NOMO-1 (cell line): ENCODE data around the gene CTDSP1.

Experiments used
- DNase-seq, 2 experiments: peaks; one replicate each; lab custom pipeline; 2025; ENCODE audit not compliant: unreplicated experiment in 2 of 2; lab: John Stamatoyannopoulos, UW

Gene CTDSP1

DNA sequence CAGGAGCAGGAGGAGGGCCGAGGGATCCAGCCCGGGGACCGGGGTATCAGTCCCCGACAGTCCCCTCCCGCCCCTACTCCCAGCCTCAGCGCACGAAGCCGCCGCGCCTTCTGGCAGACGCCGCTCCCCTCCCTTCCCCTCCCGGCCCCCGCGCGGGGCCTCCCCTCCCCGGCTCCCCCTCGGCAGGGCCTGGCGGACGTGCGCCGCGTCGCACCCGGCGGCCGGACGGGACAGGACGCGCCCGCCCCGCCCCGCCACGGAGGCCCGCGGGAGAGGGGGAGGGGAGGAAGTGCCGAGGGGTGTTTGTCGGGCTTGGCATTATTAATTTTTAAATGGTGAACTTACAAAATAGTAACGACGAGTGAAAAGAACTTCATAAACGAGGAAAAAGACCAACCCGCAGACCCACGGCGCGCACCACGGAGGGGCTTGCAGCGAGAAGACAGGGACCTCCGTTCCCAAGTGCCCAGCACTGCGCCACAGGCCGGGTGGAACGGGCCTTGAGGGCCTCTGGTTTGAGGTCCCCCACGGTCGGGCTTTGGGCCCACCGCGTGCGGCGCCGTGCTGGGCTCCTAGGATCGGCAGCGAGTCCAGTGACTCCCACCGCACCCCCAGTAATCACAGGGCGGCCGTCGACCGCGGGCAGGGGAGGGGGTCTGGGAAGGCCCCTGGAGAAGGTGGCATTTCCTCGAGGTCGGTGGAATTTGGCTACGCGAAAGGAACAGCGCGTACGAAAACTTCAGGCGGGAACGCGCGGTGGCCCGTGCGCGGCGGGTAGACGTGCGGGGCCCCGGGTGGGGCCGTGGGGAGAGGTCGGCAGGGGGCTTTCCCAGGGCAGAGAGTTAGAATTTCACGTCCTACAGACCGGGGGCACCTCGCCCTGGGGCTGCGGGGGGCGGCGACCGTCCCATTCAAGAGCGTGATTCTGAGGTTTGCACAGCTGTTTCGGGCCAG is 954 bp upstream of the CTDSP1 start:
- DNase-seq: peak; percentile 58 to 67

DNA sequence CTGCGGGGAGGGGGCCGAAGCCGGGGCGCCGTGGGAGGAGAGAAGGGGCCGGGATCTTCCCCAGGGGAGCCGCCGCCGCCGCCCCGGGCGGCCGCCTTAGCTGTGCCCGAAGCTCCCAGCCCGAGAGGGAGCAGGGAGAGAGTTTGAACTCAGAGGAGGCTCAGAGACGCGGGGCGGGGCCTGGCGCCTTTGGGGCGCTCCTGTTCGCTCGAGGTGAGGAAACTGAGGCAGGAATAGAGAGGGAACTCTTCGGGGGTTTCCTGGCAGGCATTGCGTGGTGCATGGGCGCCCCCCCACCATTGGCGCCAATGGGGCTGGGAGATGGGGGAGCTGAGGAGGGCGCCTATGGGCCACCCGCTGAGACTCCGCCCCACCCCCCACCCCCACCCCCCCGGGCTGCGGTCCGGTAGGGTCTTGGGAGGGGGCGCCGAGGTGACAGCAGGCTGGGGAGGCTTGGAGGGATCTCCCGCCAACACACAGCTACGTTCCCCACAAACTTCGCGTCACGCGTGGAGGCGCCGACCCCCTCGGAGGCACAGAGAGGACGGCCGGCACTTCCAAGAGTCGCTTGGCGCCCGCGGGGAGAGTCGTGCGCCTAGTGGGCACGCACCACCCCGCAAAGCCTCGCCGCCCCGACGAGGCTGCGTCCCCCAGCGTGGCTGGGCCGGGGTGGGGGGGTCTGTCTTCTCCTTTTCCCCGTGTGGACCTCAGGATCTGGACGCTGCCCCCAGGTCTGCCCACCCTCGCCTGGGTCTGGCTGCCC is 680 bp downstream of the CTDSP1 start:
- DNase-seq: no peak

GRCh38 chr2:218400930-218401881 is 1.5 kb downstream of the CTDSP1 start:
- no peak for DNase-seq

DNA sequence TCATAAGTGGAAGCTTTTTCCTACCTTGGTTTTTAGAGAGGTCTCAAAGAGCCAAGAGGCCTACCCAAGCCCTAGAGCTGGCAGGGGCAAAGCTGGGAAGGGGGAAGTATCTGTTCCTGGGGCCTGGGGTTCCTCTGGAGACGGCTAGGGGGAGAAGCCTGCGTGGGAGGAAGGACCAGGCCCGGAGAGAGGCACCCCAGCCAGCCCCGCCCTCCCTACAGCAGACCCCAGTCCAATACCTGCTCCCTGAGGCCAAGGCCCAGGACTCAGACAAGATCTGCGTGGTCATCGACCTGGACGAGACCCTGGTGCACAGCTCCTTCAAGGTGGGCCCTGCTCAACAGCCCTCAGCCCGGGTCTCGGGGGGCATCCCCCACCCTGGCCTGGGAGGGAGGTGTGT is 2.2 kb downstream of the CTDSP1 start:
- no peak for DNase-seq

DNA sequence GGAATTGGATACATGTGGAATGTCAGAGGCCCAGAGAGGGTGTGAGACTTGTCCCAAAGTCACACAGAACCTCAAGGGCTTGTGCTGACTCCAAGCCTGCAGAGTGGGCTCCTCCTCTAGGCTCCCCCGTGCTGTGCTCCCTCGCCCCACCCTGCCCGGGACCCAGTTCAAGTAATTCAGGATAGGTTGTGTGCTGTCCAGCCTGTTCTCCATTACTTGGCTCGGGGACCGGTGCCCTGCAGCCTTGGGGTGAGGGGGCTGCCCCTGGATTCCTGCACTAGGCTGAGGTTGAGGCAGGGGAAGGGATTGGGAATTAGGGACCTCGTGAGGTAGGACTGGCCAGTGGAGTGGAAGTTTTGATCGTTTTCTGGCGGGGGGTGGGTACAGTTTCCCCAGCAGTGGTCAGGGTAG is 2.8 kb downstream of the CTDSP1 start:
- no peak for DNase-seq

- DNase-seq: no peak
Measured at GRCh38 chr2:218402911-218403411, 3.3 kb downstream of the CTDSP1 start.

DNA sequence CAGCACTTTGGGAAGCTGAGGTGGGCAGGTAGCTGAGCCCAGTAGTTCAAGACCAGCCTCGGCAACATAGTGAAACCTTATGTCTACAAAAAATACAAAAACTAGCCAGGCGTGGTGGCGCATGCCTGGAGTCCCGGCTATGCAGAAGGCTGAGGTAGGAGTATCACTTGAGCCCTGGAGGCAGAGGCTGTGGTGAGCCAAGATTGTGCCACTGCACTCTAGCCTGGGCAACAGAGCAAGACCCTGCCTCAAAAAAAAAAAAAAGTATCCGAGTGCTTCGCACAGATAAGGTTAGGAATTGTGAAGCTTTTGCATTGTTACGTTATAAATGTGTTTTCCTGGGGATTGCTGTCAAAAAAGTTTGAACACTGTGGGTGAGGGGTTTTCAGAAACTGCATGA is 4.1 kb downstream of the CTDSP1 start:
- DNase-seq: no peak

DNA sequence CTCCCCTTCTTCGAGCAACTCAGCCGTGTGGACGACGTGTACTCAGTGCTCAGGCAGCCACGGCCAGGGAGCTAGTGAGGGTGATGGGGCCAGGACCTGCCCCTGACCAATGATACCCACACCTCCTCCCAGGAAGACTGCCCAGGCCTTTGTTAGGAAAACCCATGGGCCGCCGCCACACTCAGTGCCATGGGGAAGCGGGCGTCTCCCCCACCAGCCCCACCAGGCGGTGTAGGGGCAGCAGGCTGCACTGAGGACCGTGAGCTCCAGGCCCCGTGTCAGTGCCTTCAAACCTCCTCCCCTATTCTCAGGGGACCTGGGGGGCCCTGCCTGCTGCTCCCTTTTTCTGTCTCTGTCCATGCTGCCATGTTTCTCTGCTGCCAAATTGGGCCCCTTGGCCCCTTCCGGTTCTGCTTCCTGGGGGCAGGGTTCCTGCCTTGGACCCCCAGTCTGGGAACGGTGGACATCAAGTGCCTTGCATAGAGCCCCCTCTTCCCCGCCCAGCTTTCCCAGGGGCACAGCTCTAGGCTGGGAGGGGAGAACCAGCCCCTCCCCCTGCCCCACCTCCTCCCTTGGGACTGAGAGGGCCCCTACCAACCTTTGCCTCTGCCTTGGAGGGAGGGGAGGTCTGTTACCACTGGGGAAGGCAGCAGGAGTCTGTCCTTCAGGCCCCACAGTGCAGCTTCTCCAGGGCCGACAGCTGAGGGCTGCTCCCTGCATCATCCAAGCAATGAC is 4.8 kb downstream of the CTDSP1 start:
- DNase-seq: no peak

GRCh38 chr2:218405086-218405745 is 5.5 kb downstream of the CTDSP1 start:
- no peak for DNase-seq

- DNase-seq: no peak
Measured at GRCh38 chr2:218405746-218406208, 6.1 kb downstream of the CTDSP1 start.

DNA sequence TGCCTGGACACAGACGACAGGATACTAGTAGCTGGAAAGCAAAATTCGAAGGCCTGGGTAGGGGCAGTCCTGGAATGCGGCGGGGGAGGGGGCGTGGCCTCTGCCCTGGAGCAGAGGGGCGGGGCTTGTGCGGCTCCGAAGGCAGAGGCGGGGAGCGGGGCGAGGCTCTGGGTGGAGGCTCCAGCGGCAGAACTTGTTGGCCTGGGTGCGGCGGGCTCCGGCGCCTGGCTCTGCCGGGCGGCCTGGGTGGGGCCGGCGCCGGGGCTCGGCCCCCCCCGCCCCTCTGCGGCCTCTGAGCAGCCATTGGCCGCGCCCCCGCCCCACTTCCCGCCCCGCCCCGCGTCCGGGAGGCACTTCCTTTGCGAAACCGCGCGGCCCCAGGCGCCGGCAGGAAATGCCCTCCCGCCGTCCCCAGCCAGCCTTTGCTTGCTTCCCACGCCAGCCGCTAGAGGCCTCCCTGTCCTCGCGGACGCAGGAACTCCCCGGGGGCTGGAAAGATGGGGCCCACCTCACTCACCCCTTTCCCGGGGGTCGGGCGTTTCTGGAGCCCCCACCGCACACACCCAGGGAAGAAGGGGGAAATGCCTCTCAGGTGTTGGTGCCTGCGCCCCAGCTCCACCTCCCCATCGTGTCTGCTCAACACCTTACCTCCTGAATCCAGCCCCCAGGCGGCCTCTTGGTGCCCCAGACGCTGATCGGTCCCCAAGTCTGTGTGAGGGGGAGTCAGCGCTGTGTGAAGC is 6.7 kb downstream of the CTDSP1 start:
- DNase-seq: peak; percentile 98 to 100

DNA sequence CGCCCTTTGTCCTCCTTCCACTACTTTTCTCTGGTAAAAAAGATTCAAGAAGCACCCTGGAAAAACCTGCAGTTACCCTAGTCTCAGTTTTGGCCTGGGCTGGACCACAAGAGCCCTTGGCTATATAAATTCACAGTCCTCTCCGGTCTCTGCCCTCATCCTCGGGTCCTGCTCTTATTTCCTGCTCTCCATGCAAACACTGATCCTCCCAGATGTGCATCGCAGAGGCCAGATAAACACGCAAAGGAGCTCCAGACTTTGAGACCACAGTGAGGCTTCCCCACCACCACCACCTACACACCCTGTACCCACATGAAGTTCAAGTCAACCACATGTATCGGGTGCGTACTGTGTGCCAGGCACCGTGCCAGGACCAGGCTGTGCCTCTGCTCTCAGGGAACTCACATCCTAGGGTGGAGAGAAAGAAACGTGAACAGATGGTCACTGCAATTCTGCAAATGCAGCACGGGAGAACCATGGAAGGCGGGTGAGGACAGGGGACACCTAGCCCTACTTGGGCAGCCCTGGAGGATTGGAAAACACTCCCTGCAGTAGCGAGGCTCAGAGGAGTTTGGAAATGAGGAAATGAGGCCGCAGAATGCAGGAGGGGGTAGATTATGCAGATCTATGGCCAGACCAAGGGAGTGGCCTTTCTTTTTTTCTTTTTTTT is 7.4 kb downstream of the CTDSP1 start:
- peak; percentile 35 to 59 for DNase-seq

GRCh38 chr2:218407717-218408116 is 8.0 kb downstream of the CTDSP1 start:
- DNase-seq: no peak

DNA sequence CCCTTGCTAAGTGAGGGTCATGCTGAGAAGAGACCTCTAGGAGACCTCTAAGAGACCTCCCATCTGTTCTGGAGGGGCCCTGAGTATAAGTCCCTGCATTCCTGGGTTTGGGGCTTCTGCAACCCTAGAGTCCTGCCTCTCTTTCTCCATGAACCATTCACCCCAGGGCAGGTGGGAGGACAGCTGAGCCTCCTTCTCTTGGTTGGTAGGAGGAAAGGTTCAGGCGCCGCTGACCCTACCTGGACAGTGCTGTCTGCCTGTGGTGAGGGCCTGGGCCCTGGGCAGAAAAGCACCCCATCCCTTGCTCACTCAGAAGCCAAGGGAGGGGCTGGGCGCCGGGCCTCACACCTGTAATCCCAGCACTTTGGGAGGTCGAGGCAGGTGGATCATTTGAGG is 18.7 kb downstream of the CTDSP1 start:
- no peak for DNase-seq

DNA sequence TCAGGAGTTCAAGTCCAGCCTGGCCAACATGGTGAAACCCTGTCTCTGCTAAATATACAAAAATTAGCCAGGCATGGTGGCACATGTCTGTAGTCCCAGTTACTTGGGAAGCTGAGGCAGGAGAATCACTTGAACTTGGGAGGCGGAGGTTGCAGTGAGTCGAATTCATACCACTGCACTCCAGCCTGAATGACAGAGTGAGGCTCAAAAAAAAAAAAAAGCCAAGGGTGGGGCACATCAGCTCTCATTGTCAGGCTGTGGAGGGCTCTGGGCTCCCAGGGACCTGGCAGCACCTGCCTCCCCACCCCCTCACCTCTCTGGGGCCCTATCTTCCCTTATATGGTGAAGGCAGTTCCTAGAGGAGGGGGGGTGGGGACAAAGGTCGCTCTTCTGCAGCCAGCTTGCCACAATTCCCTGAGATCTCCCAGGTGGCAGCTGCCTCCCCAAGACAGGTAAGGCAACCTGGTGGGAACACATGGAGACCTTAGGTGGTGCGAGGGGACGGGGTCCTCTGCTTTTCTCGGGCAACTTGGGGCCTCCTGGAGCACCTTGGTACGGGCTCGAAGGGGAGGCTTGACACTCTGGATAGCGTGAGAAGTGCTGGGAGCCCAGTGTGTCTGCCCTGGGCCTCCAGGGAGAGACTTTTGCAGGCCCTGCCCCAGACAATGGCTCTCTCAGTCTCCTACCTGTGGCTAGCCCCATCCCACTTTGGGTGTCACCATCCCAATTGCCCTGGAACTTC is 19.2 kb downstream of the CTDSP1 start, which contains the start of gene VIL1:
Gene VIL1 (plus strand): TSS at position 407 of the 742 bp plus-strand sequence. CDS start 4,656 bp downstream, outside the sequence.
- no peak for DNase-seq

- DNase-seq: no peak
Measured at GRCh38 chr2:218419630-218420216, 20.1 kb downstream of the CTDSP1 start.

GRCh38 chr2:218421027-218421426 is 21.4 kb downstream of the CTDSP1 start:
- no peak for DNase-seq
